K562 (cell line): ENCODE measurements around the gene KIF5A. TPM values are rescaled to one million over a fixed set of nuclear protein-coding genes. Genes with fewer than 3 reads are reported as not detected.

Experiments
- ATAC-seq: fragments of 200-7000 bp; cut with Tn5 transposase; 3 replicates; pipeline ENCODE4 v1.9.1; 2020; ENCODE audit warnings: moderate library complexity
- BruUV-seq: library from RNA; stranded (reverse); fragments of 400-500 nt; replicated peaks from 2 replicates; lab custom pipeline; 2021; lab: Mats Ljungman, UMichigan
- CTCF ChIA-PET: fragments of 300-600 bp; formaldehyde crosslinking; extraction: SDS; loops from one replicate; lab custom pipeline; 2021; ENCODE audit warnings: low intra/inter-chr PET ratio; lab: Yijun Ruan, JAX
- POLR2A ChIA-PET: fragments of 300-600, 350-650 bp; sonication (Branson Sonifier 250); formaldehyde crosslinking; extraction: SDS; loops from one replicate; lab custom pipeline; 2021; ENCODE audit warnings: antibody characterized with exemption, inconsistent platforms; lab: Yijun Ruan, JAX
- DNase-seq, 4 experiments: peaks; one replicate each; pipeline versions ENCODE4 v3.0.0 to v3.0.0-alpha.2; 2011 to 2018; ENCODE audit warnings: low spot score in 3 of 4, mixed read lengths in 3 of 4; ENCODE audit errors: extremely low read depth in 1 of 4
- FAIRE-seq: peaks from 2 replicates; lab custom pipeline; 2011; peaks lifted over from hg19 to GRCh38; lab: Jason Lieb, UNC
- H2AFZ ChIP-seq: 2 replicates; pipeline ENCODE4 v1.6.0; 2011; ENCODE audit warnings: low read depth, low read length, control low read depth, inconsistent platforms
- H3K27ac ChIP-seq: fragments of 200-600 bp; 3 replicates; pipeline ENCODE4 v1.8.0; 2011; ENCODE audit warnings: low read depth, mild to moderate bottlenecking, control low read depth, inconsistent platforms, low read length, moderate library complexity, mixed read lengths; ENCODE audit errors: extremely low read depth
- H3K27me3 ChIP-seq, 2 experiments: fragments of 300-600 bp in 1 of 2; 2 replicates in 1 of 2; 3 replicates in 1 of 2; pipeline versions ENCODE4 v1.6.0 to v1.8.0; 2011; ENCODE audit warnings: inconsistent platforms in 2 of 2, low read length in 2 of 2, mild to moderate bottlenecking in 1 of 2, mixed read lengths in 1 of 2, moderate library complexity in 1 of 2; ENCODE audit not compliant: control insufficient read depth in 2 of 2, insufficient read depth in 2 of 2
- H3K36me3 ChIP-seq: fragments of 300-600 bp; 3 replicates; pipeline ENCODE4 v1.8.0; 2011; ENCODE audit warnings: mild to moderate bottlenecking, low read length, inconsistent platforms; ENCODE audit not compliant: control insufficient read depth, insufficient read depth
- H3K4me1 ChIP-seq, 2 experiments: fragments of 200-600 bp in 1 of 2; replicated peaks in 1 of 2; 2 replicates in 1 of 2; 3 replicates in 1 of 2; pipeline versions ENCODE4 v1.5.1 to v1.8.0; 2011; ENCODE audit warnings: inconsistent platforms in 2 of 2, low read length in 2 of 2, mild to moderate bottlenecking in 1 of 2, mixed read lengths in 1 of 2, moderate library complexity in 1 of 2; ENCODE audit not compliant: control insufficient read depth in 2 of 2, insufficient read depth in 2 of 2
- H3K4me2 ChIP-seq: 2 replicates; pipeline ENCODE4 v1.6.1; 2011; ENCODE audit warnings: low read length, control low read depth, inconsistent platforms, mixed read lengths; ENCODE audit not compliant: insufficient read depth
- H3K4me3 ChIP-seq: fragments of 200-600 bp; sonication (generic), shearing (Covaris generic); 2 replicates; pipeline ENCODE4 v1.5.1; 2016; ENCODE audit warnings: control low read depth, inconsistent platforms
- H3K79me2 ChIP-seq: fragments of 200-600 bp; 3 replicates; pipeline ENCODE4 v1.8.0; 2011; ENCODE audit warnings: low read length, inconsistent platforms; ENCODE audit not compliant: control insufficient read depth, insufficient read depth
- H3K9ac ChIP-seq, 2 experiments: 2 replicates each; pipeline versions ENCODE4 v1.6.0 to v1.6.1; 2011; ENCODE audit warnings: low read depth in 2 of 2, low read length in 2 of 2, control low read depth in 1 of 2, inconsistent platforms in 1 of 2, mild to moderate bottlenecking in 1 of 2, mixed read lengths in 1 of 2; ENCODE audit not compliant: insufficient read depth in 1 of 2
- H3K9me1 ChIP-seq: one replicate; pipeline ENCODE4 v1.6.0; 2011; ENCODE audit warnings: inconsistent platforms, mild to moderate bottlenecking, low read length, moderate library complexity; ENCODE audit not compliant: control insufficient read depth, insufficient read depth
- H3K9me3 ChIP-seq: replicated peaks from 2 replicates; pipeline ENCODE4 v1.5.1; 2011; ENCODE audit warnings: low read depth, low read length, inconsistent platforms; ENCODE audit not compliant: control insufficient read depth, insufficient read depth
- H4K20me1 ChIP-seq: replicated peaks from 2 replicates; pipeline ENCODE4 v1.6.1; 2011; ENCODE audit warnings: low read length, inconsistent platforms, mixed read lengths; ENCODE audit not compliant: control insufficient read depth, insufficient read depth
- COPS2 ChIP-seq: fragments of 450-650 bp; conservative IDR thresholded peaks from 2 replicates; pipeline ENCODE4 v1.6.1; 2016; ENCODE audit warnings: mild to moderate bottlenecking, moderate library complexity
- CUX1 ChIP-seq: fragments of 200-800 bp; sonication (Bioruptor generic); IDR thresholded peaks from 2 replicates; pipeline ENCODE4 v1.6.1; 2016; ENCODE audit warnings: missing genetic modification characterization, missing compliant biosample characterization
- DACH1 ChIP-seq: fragments of 450-650 bp; IDR thresholded peaks from 2 replicates; pipeline ENCODE4 v1.6.1; 2018; ENCODE audit not compliant: partially characterized antibody
- E2F3 ChIP-seq: fragments of 250-450 bp; sonication (Bioruptor Pico); IDR thresholded peaks from 2 replicates; pipeline ENCODE4 v1.4.0; 2020; ENCODE audit warnings: mild to moderate bottlenecking
- FIP1L1 ChIP-seq: fragments of 200-400 bp; formaldehyde crosslinking; IDR thresholded peaks from 2 replicates; pipeline ENCODE4 v1.6.1; 2018; ENCODE audit warnings: mild to moderate bottlenecking, low read depth, low read length; ENCODE audit not compliant: poor library complexity, severe bottlenecking
- HCFC1 ChIP-seq: IDR thresholded peaks from 2 replicates; pipeline ENCODE4 v1.6.1; 2012; ENCODE audit warnings: low read depth, low read length, improper control_type of control experiment
- HDAC1 ChIP-seq, 2 experiments: fragments of 450-650 bp; IDR thresholded peaks; 2 replicates each; pipeline ENCODE4 v1.6.1; 2016 to 2017; ENCODE audit warnings: inconsistent platforms in 1 of 2, mild to moderate bottlenecking in 1 of 2, moderate library complexity in 1 of 2
- MNT ChIP-seq, 2 experiments: fragments of 450-650 bp; conservative IDR thresholded peaks; 2 replicates each; pipeline ENCODE4 v1.6.1; 2017; ENCODE audit warnings: mild to moderate bottlenecking in 2 of 2, moderate library complexity in 2 of 2
- NR3C1 ChIP-seq: sonication (generic); formaldehyde crosslinking; IDR thresholded peaks from 2 replicates; pipeline ENCODE4 v1.8.1; 2022; ENCODE audit warnings: missing genetic modification reagents
- RB1 ChIP-seq: fragments of 450-650 bp; IDR thresholded peaks from 2 replicates; pipeline ENCODE4 v1.6.1; 2017; ENCODE audit warnings: low read depth, mild to moderate bottlenecking
- RBFOX2 ChIP-seq: fragments of 200-400 bp; formaldehyde crosslinking; IDR thresholded peaks from 2 replicates; pipeline ENCODE4 v1.6.1; 2017; ENCODE audit warnings: low read depth, mild to moderate bottlenecking, low read length, moderate library complexity
- YBX1 ChIP-seq: fragments of 450-650 bp; IDR thresholded peaks from 2 replicates; pipeline ENCODE4 v1.7.1; 2016; ENCODE audit warnings: mild to moderate bottlenecking
- ZNF197 ChIP-seq: fragments of 200-800 bp; sonication (Bioruptor generic); IDR thresholded peaks from 2 replicates; pipeline ENCODE4 v1.6.1; 2016; ENCODE audit warnings: low read depth, missing genetic modification characterization, missing compliant biosample characterization
- ZNF445 ChIP-seq: fragments of 250-450 bp; sonication (Bioruptor Pico); IDR thresholded peaks from 2 replicates; pipeline ENCODE4 v1.4.0; 2020; ENCODE audit warnings: low read depth, mild to moderate bottlenecking, moderate library complexity
- ZNF561 ChIP-seq: fragments of 450-650 bp; formaldehyde crosslinking; conservative IDR thresholded peaks from 2 replicates; pipeline ENCODE4 v1.4.0; 2020; ENCODE audit warnings: mild to moderate bottlenecking, moderate library complexity
- WGBS: fragments of 100-300 bp; shearing (Covaris generic); methylation state at CpG from one replicate; pipeline ENCODE4 v1.1.6; 2016; ENCODE audit warnings: low coverage, mixed read lengths; ENCODE audit not compliant: insufficient coverage; ENCODE audit errors: missing lambda C conversion rate; 5-methylcytosine and 5-hydroxymethylcytosine counted together
- in situ Hi-C: fragments of 300-500 bp; cut with MboI; formaldehyde crosslinking; loops from 4 replicates; pipeline ENCODE4 v1.15.0; 2018; ENCODE audit warnings: inconsistent platforms, mixed read lengths
- intact Hi-C: fragments of 100-400 bp; cut with micrococcal nuclease; formaldehyde crosslinking; loops from 2 replicates; pipeline ENCODE4 v1.14.2; 2022
- polyA plus RNA-seq, 8 experiments: library from polyadenylated mRNA; depleted of rRNA in 4 of 8; stranded (reverse) in 5 of 8; unstranded in 3 of 8; fragments of >200 nt; fragmentation: Nextera tagmentation in 2 of 8; fragmentation: Illumina TruSeq in 1 of 8; extraction: Ambion mirVana in 2 of 8; extraction: Trizol in 1 of 8; gene quantifications; 2 replicates each; pipeline versions ENCODE4 v1.2.1 to v1.2.3, GENCODE V29; 2011 to 2014; ENCODE audit warnings: inconsistent platforms in 1 of 8, missing spikeins in 1 of 8
- total RNA-seq, 7 experiments: library from RNA; depleted of rRNA in 6 of 7; stranded (reverse); fragments of >200 nt in 6 of 7; fragmentation: Illumina TruSeq in 2 of 7; extraction: Trizol in 2 of 7; gene quantifications; 2 replicates each; pipeline versions ENCODE4 v1.2.1 to v1.2.3, GENCODE V29; 2011 to 2021; ENCODE audit warnings: low replicate concordance in 1 of 7

KIF5A gene
- total and polyA plus RNA-seq, 9 of the 15 experiments (the other 6 are each of a cell fraction or from before 2014, with no cell fraction given), result 3.4 to 17.7 (median 8.0) TPM

GRCh38 chr12:57625261-57626032, 75.6 kb downstream of the KIF5A start:
- Histone ChIP-seq H3K9me3 (no peaks in the 10 kb centered on the region), H3K27me3 (no peaks in the 10 kb centered on the region), H2AFZ (no peak overlapping the region), H3K4me2 (no peak overlapping the region), H4K20me1 (no peaks in the 10 kb centered on the region), H3K27ac (no peak overlapping the region), H3K36me3 (peaks cover 38% of the 10 kb centered on the region; the same call in 2 of the 3 replicates), H3K4me3 (no peak overlapping the region), H3K79me2 (no peaks in the 10 kb centered on the region), H3K4me1 (peaks cover 20 to 33% of the 10 kb centered on the region in 2 experiments), H3K9ac (no peak overlapping the region; a peak in 1 of 4 replicates), H3K9me1 (no peaks in the 10 kb centered on the region)
- ATAC-seq (no peak), FAIRE-seq (no peak), DNase-seq (no peak)
- POLR2A ChIA-PET, result interaction anchor here (1.0 to 1.2 kb wide), 2 partner anchors 35 to 141 kb away, joined by 3 to 4 read pairs; no protein-coding TSS in a partner anchor
- in situ Hi-C loops (loop anchor here (5.0 kb wide), 2 partner anchors 67 to 107 kb away; partner anchors contain the start of gene OS9), intact Hi-C loops (no loop called here)
- WGBS, result 70% methylated on average over 8 of the region's 12 CpGs
- TF ChIP-seq COPS2 (no peak), ZNF197 (no peak), HDAC1 (IDR thresholded peaks at IDR 0.05) (no peak), MNT (conservative IDR thresholded peaks at IDR 0.05) (no peak), E2F3 (no peak), ZNF561 (CRISPR knock-in tag) (no peak), FIP1L1 (no peak), HCFC1 (no peak), DACH1 (no peak), YBX1 (no peak), CUX1 (CRISPR knock-in tag) (no peak), RB1 (no peak), NR3C1 (CRISPR knock-in tag) (no peak), ZNF445 (CRISPR knock-in tag) (no peak), RBFOX2 (no peak)
- BruUV-seq, result no TSS peak
- CTCF ChIA-PET, result no interaction called here
